OCI-LY1 (cell line): ENCODE data around the gene CFAP206.
A peak's percentile ranks its signal among the peaks of the same experiment; 100 is the strongest.

Source experiments
- H2AFZ ChIP-seq: fragments of 200-600 bp; sonication (generic), shearing (Covaris generic); 2 replicates; pipeline ENCODE4 v1.6.0; 2014; ENCODE audit warnings: antibody characterized with exemption, mild to moderate bottlenecking, low read length
- H3F3A ChIP-seq: fragments of 200-600 bp; sonication (generic), shearing (Covaris generic); 2 replicates; pipeline ENCODE4 v1.6.0; 2014; ENCODE audit warnings: mild to moderate bottlenecking, antibody characterized with exemption, low read length, moderate library complexity; ENCODE audit not compliant: insufficient read depth
- H3K27ac ChIP-seq: fragments of 200-600 bp; sonication (generic); 2 replicates; pipeline ENCODE4 v1.5.1; 2014; ENCODE audit warnings: low read length, mixed run types, mild to moderate bottlenecking, low read depth; ENCODE audit not compliant: poor library complexity, severe bottlenecking
- H3K27me3 ChIP-seq: fragments of 200-600 bp; sonication (generic); 2 replicates; pipeline ENCODE4 v1.6.0; 2014; ENCODE audit warnings: antibody characterized with exemption, mild to moderate bottlenecking, low read length, moderate library complexity; ENCODE audit not compliant: insufficient read depth
- H3K36me3 ChIP-seq: fragments of 200-600 bp; sonication (generic); 2 replicates; pipeline ENCODE4 v1.6.1; 2014; ENCODE audit warnings: mild to moderate bottlenecking, antibody characterized with exemption, low read length, moderate library complexity, mixed read lengths; ENCODE audit not compliant: insufficient read depth
- H3K4me1 ChIP-seq: fragments of 200-600 bp; sonication (generic); 2 replicates; pipeline ENCODE4 v1.5.1; 2014; ENCODE audit warnings: mild to moderate bottlenecking, low read length, moderate library complexity; ENCODE audit not compliant: insufficient read depth, severe bottlenecking
- H3K4me2 ChIP-seq: fragments of 200-600 bp; sonication (generic), shearing (Covaris generic); 2 replicates; pipeline ENCODE4 v1.6.1; 2014; ENCODE audit warnings: low read length
- H3K4me3 ChIP-seq: fragments of 200-600 bp; sonication (generic); 2 replicates; pipeline ENCODE4 v1.5.1; 2014; ENCODE audit warnings: low read length, low read depth, mild to moderate bottlenecking, mixed read lengths; ENCODE audit not compliant: poor library complexity, severe bottlenecking
- H3K79me2 ChIP-seq: fragments of 200-600 bp; shearing (Covaris generic); 2 replicates; pipeline ENCODE4 v1.6.1; 2016; ENCODE audit warnings: mixed run types, low read length, mixed read lengths; ENCODE audit not compliant: insufficient read depth
- H3K9ac ChIP-seq: fragments of 200-600 bp; sonication (generic), shearing (Covaris generic); 2 replicates; pipeline ENCODE4 v1.6.1; 2014; ENCODE audit warnings: mild to moderate bottlenecking, low read length, mixed read lengths
- H3K9me2 ChIP-seq: fragments of 200-600 bp; sonication (generic), shearing (Covaris generic); 2 replicates; pipeline ENCODE4 v1.6.1; 2014; ENCODE audit warnings: low read depth, mild to moderate bottlenecking, low read length, mixed read lengths
- H3K9me3 ChIP-seq: fragments of 200-600 bp; shearing (Covaris generic); 2 replicates; pipeline ENCODE4 v1.6.1; 2014; ENCODE audit warnings: low read length, mixed read lengths
- H4K20me1 ChIP-seq: fragments of 200-600 bp; sonication (generic), shearing (Covaris generic); 2 replicates; pipeline ENCODE4 v1.6.0; 2016; ENCODE audit warnings: mild to moderate bottlenecking, low read length; ENCODE audit not compliant: insufficient read depth
- EZH2 ChIP-seq: fragments of 200-600 bp; sonication (generic), shearing (Covaris generic); IDR thresholded peaks from 2 replicates; pipeline ENCODE4 v1.8.0; 2017; ENCODE audit warnings: borderline replicate concordance, mixed run types, mild to moderate bottlenecking, antibody characterized with exemption, low read length, moderate library complexity, mixed read lengths
- TF ChIP-seq, protein P1 (sequence below): fragments of 200-600 bp; sonication (generic), shearing (Covaris generic); IDR thresholded peaks from 2 replicates; pipeline ENCODE4 v1.5.1; 2017; ENCODE audit warnings: mild to moderate bottlenecking, antibody characterized with exemption, low read length, moderate library complexity, mixed read lengths

CFAP206 gene

DNA sequence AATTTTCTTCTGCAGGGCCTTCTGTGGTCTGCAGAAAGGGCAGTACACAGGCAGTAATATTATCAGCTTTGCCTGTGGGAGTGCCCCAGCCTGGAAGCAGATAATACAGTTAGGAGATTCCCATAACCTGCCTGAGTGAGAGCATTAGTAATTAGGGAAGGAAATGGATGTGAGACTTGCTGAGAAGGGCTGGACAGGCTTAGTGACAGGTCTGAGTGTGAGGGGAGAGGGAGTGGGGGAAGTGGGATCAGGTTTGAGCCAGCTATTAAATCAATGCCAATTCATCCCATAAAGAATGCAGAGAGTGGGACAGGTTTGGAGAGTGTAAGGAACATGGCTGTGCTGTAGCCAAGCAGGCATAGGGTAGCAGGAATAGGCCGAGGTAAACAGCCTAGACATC, 10.1 kb upstream of the CFAP206 start:
- no peak overlapping the region for H3K4me2 ChIP-seq
- H3K9ac ChIP-seq: no peak overlapping the region
- no peaks in the 10 kb centered on the region for H3K9me2 ChIP-seq
- no peaks in the 10 kb centered on the region for H3K36me3 ChIP-seq
- H3F3A ChIP-seq: no peaks in the 10 kb centered on the region; the same call in 1 of the 2 replicates
- peaks cover 9% of the 10 kb centered on the region for H3K4me1 ChIP-seq
- H3K9me3 ChIP-seq: no peaks in the 10 kb centered on the region
- no peak overlapping the region for H2AFZ ChIP-seq
- H3K27me3 ChIP-seq: no peaks in the 10 kb centered on the region
- H3K79me2 ChIP-seq: no peaks in the 10 kb centered on the region
- no peaks in the 10 kb centered on the region for H4K20me1 ChIP-seq
- TF ChIP-seq, protein P1, sequence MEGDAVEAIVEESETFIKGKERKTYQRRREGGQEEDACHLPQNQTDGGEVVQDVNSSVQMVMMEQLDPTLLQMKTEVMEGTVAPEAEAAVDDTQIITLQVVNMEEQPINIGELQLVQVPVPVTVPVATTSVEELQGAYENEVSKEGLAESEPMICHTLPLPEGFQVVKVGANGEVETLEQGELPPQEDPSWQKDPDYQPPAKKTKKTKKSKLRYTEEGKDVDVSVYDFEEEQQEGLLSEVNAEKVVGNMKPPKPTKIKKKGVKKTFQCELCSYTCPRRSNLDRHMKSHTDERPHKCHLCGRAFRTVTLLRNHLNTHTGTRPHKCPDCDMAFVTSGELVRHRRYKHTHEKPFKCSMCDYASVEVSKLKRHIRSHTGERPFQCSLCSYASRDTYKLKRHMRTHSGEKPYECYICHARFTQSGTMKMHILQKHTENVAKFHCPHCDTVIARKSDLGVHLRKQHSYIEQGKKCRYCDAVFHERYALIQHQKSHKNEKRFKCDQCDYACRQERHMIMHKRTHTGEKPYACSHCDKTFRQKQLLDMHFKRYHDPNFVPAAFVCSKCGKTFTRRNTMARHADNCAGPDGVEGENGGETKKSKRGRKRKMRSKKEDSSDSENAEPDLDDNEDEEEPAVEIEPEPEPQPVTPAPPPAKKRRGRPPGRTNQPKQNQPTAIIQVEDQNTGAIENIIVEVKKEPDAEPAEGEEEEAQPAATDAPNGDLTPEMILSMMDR: no peak
- no peak for TF ChIP-seq EZH2
- no peak overlapping the region for H3K4me3 ChIP-seq
- no peak overlapping the region for H3K27ac ChIP-seq

DNA sequence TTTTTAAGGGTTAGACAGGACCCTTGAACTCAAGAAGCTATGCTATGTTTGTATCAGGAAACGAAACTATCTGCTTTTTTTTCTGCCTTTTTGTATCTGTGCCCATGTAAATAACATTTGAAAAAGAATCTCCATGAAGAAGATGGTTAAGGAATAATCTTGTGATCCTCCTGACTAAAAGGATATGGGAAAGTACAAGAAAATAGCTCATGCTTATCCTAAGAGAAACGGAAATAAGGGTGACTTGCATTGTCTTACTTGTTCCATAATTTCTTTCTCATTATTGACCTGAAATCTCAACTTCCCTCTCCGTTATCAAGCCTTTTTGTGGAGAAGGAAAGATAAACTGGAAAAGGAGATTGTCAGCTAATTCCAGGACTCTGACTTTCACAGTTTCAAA, 5.9 kb upstream of the CFAP206 start:
- peaks cover 5% of the 10 kb centered on the region for H3K4me1 ChIP-seq
- H2AFZ ChIP-seq: no peak overlapping the region
- H3K36me3 ChIP-seq: no peaks in the 10 kb centered on the region
- H3K4me3 ChIP-seq: no peak overlapping the region
- H3K9me2 ChIP-seq: no peaks in the 10 kb centered on the region
- H3K79me2 ChIP-seq: no peaks in the 10 kb centered on the region
- no peaks in the 10 kb centered on the region for H3K27me3 ChIP-seq
- H3K4me2 ChIP-seq: no peak overlapping the region
- TF ChIP-seq, protein P1: no peak
- H3K9ac ChIP-seq: no peak overlapping the region
- no peaks in the 10 kb centered on the region for H4K20me1 ChIP-seq
- no peak overlapping the region for H3K27ac ChIP-seq
- H3F3A ChIP-seq: no peaks in the 10 kb centered on the region; the same call in 1 of the 2 replicates
- no peaks in the 10 kb centered on the region for H3K9me3 ChIP-seq

DNA sequence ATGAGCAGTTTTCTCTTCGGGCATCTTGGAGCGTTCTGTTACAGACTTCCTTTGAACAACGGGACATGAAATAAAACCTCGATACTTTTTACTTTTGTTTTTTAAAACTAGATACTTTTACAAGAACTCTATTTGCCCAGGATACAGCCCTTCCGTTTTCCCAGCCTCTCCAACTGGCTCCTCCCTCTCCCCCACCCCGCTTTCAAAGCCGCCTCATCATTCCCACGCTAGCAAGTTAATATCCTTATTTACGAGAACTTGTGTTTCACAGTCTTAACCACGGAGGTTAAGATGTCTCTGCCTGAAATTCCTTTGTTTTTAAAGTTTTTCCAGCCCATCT, 241 bp upstream of the CFAP206 start:
- Histone ChIP-seq H4K20me1 (no peaks in the 10 kb centered on the region), H2AFZ (no peak overlapping the region), H3F3A (no peaks in the 10 kb centered on the region; the same call in 1 of the 2 replicates), H3K79me2 (no peaks in the 10 kb centered on the region), H3K4me1 (peaks cover 10% of the 10 kb centered on the region), H3K9me2 (no peaks in the 10 kb centered on the region), H3K9ac (peak overlapping the region; percentile 41), H3K27ac (no peak overlapping the region), H3K4me2 (peak overlapping the region; percentile 91), H3K9me3 (no peaks in the 10 kb centered on the region), H3K36me3 (no peaks in the 10 kb centered on the region), H3K27me3 (no peaks in the 10 kb centered on the region), H3K4me3 (peak overlapping the region; percentile 74)
- TF ChIP-seq EZH2: no peak
- TF ChIP-seq, protein P1: no peak
